Omental fat pad (tissue), 4 donors: ENCODE results near the gene PER1. TPM values are rescaled to one million over a fixed set of nuclear protein-coding genes. Genes with fewer than 3 reads are reported as not detected.
A peak's percentile ranks its signal among the peaks of the same experiment; 100 is the strongest.

Experiments used
- ATAC-seq: fragments of 150-250 bp; one replicate; pipeline ENCODE4 v1.9.1; 2016; ENCODE audit warnings: mild to moderate bottlenecking, moderate library complexity; ENCODE audit not compliant: low FRiP score
- DNase-seq: peaks from one replicate; pipeline ENCODE4 v3.0.0-alpha.2; 2019; ENCODE audit warnings: low spot score
- total RNA-seq, 4 donors: library from RNA; depleted of rRNA; stranded (reverse); fragments of >200 nt; gene quantifications; one replicate each; pipeline ENCODE4 v1.1.0, GENCODE V29; 2016
- TF ChIP-seq, protein P1 (sequence below), 3 donors: fragments of 450-650 bp; IDR thresholded peaks; one replicate each; pipeline ENCODE4 v1.5.1; 2016 to 2017; ENCODE audit warnings: antibody characterized with exemption in 3 of 3, mild to moderate bottlenecking in 3 of 3, moderate library complexity in 2 of 3

The PER1 gene
- total RNA-seq, 4 donors from 2014 or later, result 78.8 to 169 (median 122) TPM

DNA sequence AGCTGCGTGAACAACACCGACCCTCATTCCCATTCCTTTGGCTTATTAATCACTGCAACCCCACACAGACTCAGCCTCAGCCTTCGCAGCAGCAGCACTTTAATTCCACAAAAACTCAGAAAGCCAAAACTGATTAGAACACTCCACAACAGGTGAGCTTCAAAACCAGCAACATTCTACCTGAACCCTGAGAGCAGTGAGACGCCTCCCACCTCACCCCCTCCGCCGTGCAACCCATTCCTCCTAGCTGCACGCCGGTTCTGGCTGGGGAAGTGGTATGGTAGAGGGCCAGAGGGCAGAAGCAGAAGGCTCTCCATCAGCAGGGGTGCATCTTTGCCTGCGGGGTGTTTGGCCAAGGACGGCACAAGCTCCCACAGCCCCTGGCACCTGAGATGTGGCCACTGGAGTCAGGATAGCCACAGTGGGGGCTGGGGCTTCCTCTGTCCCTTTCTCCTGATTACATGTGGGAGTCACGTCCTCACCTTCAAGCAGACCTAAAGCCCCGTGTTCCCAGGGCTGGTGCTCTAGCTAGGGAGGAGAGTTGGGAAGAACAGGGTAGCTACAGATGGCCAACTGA, 36.1 kb upstream of the PER1 start:
- ATAC-seq, result no peak
- DNase-seq, result no peak
- TF ChIP-seq, protein P1, sequence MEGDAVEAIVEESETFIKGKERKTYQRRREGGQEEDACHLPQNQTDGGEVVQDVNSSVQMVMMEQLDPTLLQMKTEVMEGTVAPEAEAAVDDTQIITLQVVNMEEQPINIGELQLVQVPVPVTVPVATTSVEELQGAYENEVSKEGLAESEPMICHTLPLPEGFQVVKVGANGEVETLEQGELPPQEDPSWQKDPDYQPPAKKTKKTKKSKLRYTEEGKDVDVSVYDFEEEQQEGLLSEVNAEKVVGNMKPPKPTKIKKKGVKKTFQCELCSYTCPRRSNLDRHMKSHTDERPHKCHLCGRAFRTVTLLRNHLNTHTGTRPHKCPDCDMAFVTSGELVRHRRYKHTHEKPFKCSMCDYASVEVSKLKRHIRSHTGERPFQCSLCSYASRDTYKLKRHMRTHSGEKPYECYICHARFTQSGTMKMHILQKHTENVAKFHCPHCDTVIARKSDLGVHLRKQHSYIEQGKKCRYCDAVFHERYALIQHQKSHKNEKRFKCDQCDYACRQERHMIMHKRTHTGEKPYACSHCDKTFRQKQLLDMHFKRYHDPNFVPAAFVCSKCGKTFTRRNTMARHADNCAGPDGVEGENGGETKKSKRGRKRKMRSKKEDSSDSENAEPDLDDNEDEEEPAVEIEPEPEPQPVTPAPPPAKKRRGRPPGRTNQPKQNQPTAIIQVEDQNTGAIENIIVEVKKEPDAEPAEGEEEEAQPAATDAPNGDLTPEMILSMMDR (IDR thresholded peaks at IDR 0.05), result no peak

DNA sequence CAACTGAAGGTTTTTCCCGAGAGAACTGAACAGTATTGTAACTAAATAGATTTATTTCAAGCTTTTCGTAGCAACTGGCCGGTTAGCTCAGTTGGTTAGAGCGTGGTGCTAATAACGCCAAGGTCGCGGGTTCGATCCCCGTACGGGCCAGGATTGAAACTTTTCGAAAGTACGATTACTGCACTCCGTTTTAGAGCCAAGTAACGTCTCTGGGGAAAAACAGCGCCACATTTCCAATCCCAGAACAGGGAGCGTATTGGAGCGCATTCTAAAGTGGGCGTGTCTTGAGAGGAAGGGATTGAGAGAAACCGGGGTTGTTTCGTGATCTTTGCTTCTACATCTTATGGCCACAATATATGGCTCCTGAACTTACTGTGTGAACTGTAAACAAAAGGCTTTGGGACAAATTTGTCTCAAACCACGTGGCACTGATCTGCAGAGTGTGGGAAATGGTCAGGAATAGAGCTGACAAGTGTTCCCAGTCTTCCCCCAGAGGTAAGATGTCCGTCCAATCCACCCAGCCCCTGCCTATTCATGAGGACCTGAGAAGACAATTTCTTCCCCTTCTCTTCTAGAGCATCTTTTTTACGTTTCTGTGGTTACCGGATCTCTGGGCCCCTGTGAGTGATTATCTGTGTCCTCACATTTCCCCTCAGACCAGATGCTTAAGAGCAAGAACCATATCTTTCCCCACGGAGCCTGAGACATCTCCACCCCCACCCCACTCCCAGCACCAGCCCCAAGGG, 35.5 kb upstream of the PER1 start:
- TF ChIP-seq, protein P1 (IDR thresholded peaks at IDR 0.05), result no peak
- peak; percentile 58 for ATAC-seq
- DNase-seq, result peak; percentile 86

GRCh38 chr17:8186787-8187516, 34.7 kb upstream of the PER1 start:
- peak; percentile 66 for ATAC-seq
- DNase-seq, result peak; percentile 83
- TF ChIP-seq, protein P1 (IDR thresholded peaks at IDR 0.05), result no peak

DNA sequence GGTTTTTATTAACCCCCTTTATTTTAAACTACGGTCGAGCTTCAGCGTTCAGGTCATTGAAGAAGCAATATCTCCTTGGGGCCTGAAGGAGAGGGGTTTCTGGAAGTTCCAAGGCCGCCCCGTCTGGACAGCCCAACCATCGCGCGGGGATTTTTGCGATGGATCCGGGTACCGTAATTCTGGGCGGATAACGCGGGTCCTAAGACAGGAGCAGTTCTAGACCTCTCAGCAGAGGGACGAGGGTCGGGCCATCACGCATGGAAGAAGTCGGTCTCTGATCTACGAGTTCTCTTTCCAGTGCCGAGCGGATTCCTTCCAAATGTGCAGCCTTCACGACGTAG, 34.2 kb upstream of the PER1 start:
- DNase-seq (no peak), ATAC-seq (no peak)
- TF ChIP-seq, protein P1 (IDR thresholded peaks at IDR 0.05), result no peak

- DNase-seq, result peak; percentile 98
- TF ChIP-seq, protein P1 (IDR thresholded peaks at IDR 0.05), result no peak
- no peak for ATAC-seq
Measured at GRCh38 chr17:8185582-8186445, 33.6 kb upstream of the PER1 start.

DNA sequence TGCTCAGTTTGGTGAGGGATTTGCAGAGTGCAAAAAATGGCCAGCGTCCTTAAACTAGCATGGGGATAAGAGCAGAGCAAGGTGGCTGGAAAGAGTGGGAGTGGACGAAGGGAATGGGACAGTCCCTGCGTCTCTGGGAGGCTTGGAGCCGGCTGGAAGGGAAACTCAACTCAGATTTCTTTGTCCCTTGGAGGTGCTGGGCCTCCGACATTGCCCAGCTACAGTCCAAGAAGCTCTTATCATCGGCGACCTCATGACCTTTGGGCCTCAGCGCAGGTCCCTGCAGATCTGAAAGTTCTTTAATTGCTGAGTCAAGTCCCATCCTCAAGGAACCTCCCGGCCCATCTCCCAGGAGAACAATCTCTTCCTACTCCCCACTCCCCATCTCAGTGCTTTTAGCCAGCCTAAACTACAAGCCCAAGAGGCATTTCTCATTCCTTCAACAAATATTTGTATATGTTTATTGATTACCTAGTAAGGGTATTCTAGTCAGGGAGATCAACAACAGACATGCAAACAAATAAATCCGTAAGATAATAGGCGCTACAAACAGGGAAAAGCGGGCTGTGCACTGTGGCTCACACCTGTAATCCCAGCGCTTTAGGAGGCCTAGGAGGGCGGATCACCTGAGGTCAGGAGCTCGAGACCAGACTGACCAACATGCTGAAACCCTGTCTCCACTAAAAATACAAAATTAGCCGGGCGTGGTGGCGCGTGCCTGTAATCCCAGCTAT, 25.0 kb upstream of the PER1 start:
- TF ChIP-seq, protein P1 (IDR thresholded peaks at IDR 0.05), result no peak
- ATAC-seq, result no peak
- DNase-seq, result no peak
